ES-I3 (cell line): ENCODE results near the gene SPRY4.
"Not testable (repeated sequence)": the region's sequence is repeated elsewhere in the genome, so short reads cannot be mapped to it uniquely, and the experiment has no call there.

Experiments
- H3K36me3 ChIP-seq: 2 replicates; pipeline ENCODE4 v1.6.1; 2013; ENCODE audit warnings: mild to moderate bottlenecking, low read length, control low read depth, moderate library complexity; ENCODE audit not compliant: insufficient read depth
- H3K4me1 ChIP-seq: 2 replicates; pipeline ENCODE4 v1.6.1; 2013; ENCODE audit warnings: mild to moderate bottlenecking, control low read depth, low read length; ENCODE audit not compliant: insufficient read depth
- H3K9ac ChIP-seq: 2 replicates; pipeline ENCODE4 v1.6.1; 2013; ENCODE audit warnings: low read depth, mild to moderate bottlenecking, low read length, moderate library complexity
- H3K9me3 ChIP-seq: 2 replicates; pipeline ENCODE4 v1.6.1; 2013; ENCODE audit warnings: mild to moderate bottlenecking, low read length, moderate library complexity; ENCODE audit not compliant: control insufficient read depth, insufficient read depth

SPRY4 gene

GRCh38 chr5:142353071-142353472 is 28.3 kb upstream of the SPRY4 start:
- peaks cover 20% of the 10 kb centered on the region for H3K4me1 ChIP-seq
- H3K9me3 ChIP-seq: no peaks in the 10 kb centered on the region
- peaks cover 2% of the 10 kb centered on the region; the same call in 1 of the 2 replicates for H3K36me3 ChIP-seq
- H3K9ac ChIP-seq: no peak overlapping the region

- Histone ChIP-seq H3K4me1 (0 out of 2 replicates have a peak, but pooled peaks cover 4% of the 10 kb centered on the region), H3K9me3 (peaks cover 19% of the 10 kb centered on the region), H3K36me3 (peaks cover 11% of the 10 kb centered on the region; the same call in 1 of the 2 replicates), H3K9ac (no peak overlapping the region)
Observed at GRCh38 chr5:142350021-142350420, 25.2 kb upstream of the SPRY4 start.

- H3K9me3 ChIP-seq: peaks cover 33% of the 10 kb centered on the region
- no peak overlapping the region for H3K9ac ChIP-seq
- peaks cover 9% of the 10 kb centered on the region; the same call in 1 of the 2 replicates for H3K36me3 ChIP-seq
- no peaks in the 10 kb centered on the region; the same call in 1 of the 2 replicates for H3K4me1 ChIP-seq
Observed at GRCh38 chr5:142346706-142347105, 21.9 kb upstream of the SPRY4 start.

GRCh38 chr5:142344915-142345314 is 20.1 kb upstream of the SPRY4 start:
- peaks cover 33% of the 10 kb centered on the region for H3K9me3 ChIP-seq
- H3K9ac ChIP-seq, H3K36me3 ChIP-seq, H3K4me1 ChIP-seq: not testable (repeated sequence)

GRCh38 chr5:142343531-142343930 is 18.7 kb upstream of the SPRY4 start:
- no peak overlapping the region for H3K9ac ChIP-seq
- H3K36me3 ChIP-seq: peaks cover 9% of the 10 kb centered on the region; the same call in 1 of the 2 replicates
- H3K9me3 ChIP-seq: peaks cover 33% of the 10 kb centered on the region
- no peaks in the 10 kb centered on the region; the same call in 1 of the 2 replicates for H3K4me1 ChIP-seq

DNA sequence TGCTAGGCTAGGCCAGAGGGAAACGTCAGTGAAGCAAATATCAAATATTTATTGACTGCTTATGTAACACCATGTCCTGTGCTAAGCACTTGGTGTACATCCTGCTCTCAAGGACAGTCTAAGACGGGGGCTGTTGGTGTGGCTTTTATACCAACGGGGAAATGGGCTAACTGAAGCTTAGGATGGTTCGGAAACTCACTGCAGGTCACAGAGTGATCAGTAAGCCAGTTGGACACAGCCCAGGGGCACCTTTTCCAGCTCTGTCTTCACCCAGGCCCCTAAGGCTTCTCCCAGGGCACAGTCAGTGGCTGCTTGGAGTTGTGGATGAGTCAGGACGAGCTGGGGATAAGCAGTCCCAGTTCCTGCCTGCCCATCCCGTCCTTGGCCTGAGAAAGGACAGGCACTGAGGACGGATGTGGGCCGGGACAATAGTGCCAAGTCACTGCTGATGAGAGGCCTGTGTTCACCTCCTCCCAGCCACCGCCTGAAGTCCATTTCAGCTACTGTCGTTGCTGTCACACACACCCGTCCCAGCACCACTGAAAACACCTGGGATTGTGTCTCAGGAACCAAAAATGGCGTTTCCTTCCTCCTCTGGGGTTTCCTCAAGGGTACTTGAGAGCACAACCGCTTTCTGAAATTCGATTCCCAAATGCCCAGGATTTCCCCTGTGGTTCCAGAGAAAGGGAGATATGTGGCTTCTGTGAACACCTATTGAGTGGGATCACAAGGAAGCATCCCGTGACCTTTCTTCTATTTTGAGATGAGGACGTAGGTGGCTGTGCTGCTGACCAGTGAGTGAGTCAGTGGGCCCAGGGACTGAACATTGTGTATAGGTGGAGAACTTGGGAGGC is 17.5 kb upstream of the SPRY4 start:
- H3K9ac ChIP-seq: no peak overlapping the region
- peaks cover 9% of the 10 kb centered on the region; the same call in 1 of the 2 replicates for H3K36me3 ChIP-seq
- H3K4me1 ChIP-seq: no peaks in the 10 kb centered on the region; the same call in 1 of the 2 replicates
- peaks cover 33% of the 10 kb centered on the region for H3K9me3 ChIP-seq

GRCh38 chr5:142339781-142340180 is 15.0 kb upstream of the SPRY4 start:
- H3K36me3 ChIP-seq: no peaks in the 10 kb centered on the region
- H3K9me3 ChIP-seq: peaks cover 13% of the 10 kb centered on the region; the same call in 1 of the 2 replicates
- peaks cover 1% of the 10 kb centered on the region; the same call in 1 of the 2 replicates for H3K4me1 ChIP-seq
- no peak overlapping the region for H3K9ac ChIP-seq

GRCh38 chr5:142334538-142334937 is 9.7 kb upstream of the SPRY4 start:
- no peaks in the 10 kb centered on the region for H3K9me3 ChIP-seq
- H3K36me3 ChIP-seq: no peaks in the 10 kb centered on the region; the same call in 1 of the 2 replicates
- no peak overlapping the region for H3K9ac ChIP-seq
- peaks cover 9% of the 10 kb centered on the region; the same call in 1 of the 2 replicates for H3K4me1 ChIP-seq

DNA sequence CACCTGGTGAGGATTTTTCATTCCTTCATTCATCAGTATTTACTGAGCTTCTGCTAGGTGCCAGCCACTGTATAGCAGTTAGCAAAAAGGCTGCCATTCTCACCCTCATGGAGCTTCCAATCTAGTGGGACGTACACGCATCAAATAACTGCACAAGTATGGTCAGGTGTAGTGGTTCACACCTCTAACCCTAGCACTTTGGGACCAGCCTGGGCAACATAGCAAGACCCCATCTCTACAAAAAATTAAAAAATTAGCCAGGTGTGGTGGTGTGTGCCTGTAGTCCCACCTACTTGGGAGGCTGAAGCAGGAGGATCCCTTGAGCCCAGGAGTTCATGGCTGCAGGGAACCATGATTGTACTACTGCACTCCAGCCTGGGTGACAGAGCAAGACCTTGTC is 8.9 kb upstream of the SPRY4 start:
- H3K4me1 ChIP-seq: peaks cover 12% of the 10 kb centered on the region; the same call in 1 of the 2 replicates
- H3K9ac ChIP-seq, H3K9me3 ChIP-seq, H3K36me3 ChIP-seq: not testable (repeated sequence)

DNA sequence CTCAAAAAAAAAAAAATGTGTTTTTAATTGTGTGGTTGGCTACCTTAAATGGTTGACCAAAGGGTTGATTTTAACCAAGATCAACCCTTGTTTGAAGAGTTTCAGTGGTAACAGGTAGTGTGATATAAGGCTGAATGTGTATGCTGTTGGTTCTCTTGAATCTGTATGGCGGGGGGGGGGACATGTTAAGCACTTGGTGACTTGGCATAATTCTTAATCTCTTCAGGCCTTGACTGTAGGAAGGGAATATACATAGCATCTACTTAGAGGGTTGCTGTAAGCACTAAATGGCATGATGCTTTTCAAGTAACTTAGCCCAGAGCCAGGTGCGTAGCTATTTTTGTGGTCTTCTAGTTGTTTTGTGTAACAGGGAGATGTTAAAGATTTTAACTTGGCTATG is 5.6 kb upstream of the SPRY4 start:
- no peaks in the 10 kb centered on the region for H3K9me3 ChIP-seq
- peaks cover 23% of the 10 kb centered on the region for H3K4me1 ChIP-seq
- H3K9ac ChIP-seq: no peak overlapping the region
- no peaks in the 10 kb centered on the region; the same call in 1 of the 2 replicates for H3K36me3 ChIP-seq

- no peak overlapping the region for H3K9ac ChIP-seq
- H3K4me1 ChIP-seq: peaks cover 23% of the 10 kb centered on the region
- no peaks in the 10 kb centered on the region for H3K9me3 ChIP-seq
- no peaks in the 10 kb centered on the region; the same call in 1 of the 2 replicates for H3K36me3 ChIP-seq
Observed at GRCh38 chr5:142330026-142330425, 5.2 kb upstream of the SPRY4 start.

DNA sequence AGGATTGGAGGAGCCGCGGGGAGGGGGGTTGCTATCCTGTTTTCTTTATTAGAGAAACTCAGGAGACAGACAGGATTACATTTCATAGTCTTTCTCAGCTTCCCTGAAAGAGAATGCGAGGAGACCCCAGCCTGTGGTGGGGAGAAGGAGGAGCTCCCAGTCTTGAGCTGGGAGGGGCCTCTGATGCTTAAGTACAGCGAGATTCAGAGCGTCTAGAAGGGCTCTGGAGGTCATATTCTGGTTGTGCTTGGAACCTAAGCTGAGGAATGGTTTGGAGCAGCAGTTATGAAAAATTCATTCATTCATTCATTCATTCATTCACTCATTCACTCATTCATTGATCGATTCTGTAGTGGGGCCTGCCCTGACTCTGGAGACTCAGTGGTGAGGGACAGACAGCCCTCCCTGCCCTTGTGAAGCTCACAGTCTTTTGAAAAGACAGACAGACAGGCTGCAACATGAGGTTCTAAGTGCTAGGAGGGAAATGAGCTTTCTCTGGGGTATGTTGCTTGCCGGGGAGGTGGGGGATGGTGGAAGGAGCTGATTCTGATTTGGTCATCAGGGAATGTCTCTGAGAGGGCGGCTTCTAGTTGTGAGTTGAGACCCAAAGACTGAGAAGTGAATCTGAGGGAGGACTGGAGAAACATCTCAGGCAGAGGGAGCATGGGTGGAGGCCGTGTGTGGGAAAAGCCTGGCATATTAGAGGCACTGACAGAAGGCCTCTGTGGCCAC is 2.5 kb upstream of the SPRY4 start:
- peaks cover 14% of the 10 kb centered on the region for H3K4me1 ChIP-seq
- peaks cover 13% of the 10 kb centered on the region for H3K36me3 ChIP-seq
- no peaks in the 10 kb centered on the region for H3K9me3 ChIP-seq
- H3K9ac ChIP-seq: peak overlapping the region; percentile 85

GRCh38 chr5:142326480-142326938 is 1.7 kb upstream of the SPRY4 start:
- Histone ChIP-seq H3K9ac (peak overlapping the region; percentile 85), H3K4me1 (peaks cover 14% of the 10 kb centered on the region), H3K9me3 (no peaks in the 10 kb centered on the region), H3K36me3 (peaks cover 14% of the 10 kb centered on the region)

DNA sequence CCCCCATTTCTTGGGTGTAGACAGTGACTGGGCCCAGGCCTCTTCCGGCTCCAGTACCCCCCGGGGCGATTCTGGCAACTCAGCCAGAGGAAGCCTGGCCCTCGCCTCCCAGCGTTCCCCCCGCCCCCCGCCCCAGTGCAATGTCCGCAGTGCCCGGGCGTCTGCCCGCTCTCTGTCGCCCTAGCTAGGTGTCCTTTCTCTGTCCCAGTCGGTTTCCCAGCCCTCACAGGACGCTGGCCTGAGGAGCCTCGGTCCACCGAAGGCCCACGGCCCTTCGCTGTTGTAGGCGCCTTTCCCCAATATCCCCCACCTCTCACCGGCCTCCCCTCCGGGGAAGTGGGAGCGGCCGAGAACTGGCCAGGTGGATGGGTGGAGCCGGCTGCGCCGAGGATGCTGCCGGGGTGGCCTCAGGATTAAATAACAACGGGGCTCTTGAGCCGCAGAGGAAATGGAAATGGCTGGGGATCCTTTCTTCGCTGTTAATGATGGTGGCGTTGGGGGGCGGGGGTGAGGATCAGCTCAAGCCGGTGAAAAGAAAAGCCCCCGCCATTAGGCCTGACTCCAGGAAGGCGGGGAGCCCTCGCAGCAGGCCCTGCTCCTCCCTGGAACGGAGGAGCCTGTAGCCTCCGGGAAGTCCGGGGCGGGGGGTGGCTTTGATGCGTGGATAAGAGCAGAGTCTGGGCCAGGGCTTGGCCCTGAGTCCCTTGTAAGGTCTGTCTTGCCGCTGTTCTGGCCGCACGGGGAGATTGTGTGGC is 1.1 kb upstream of the SPRY4 start:
- Histone ChIP-seq H3K9ac (peak overlapping the region; percentile 85), H3K4me1 (peaks cover 14% of the 10 kb centered on the region)

More for the DNA sequence above, 1.1 kb upstream of the SPRY4 start:
- Histone ChIP-seq H3K36me3 (peaks cover 20% of the 10 kb centered on the region), H3K9me3 (no peaks in the 10 kb centered on the region)
